Ishikawa (cell line): ENCODE results near the gene ZBTB48.

Source experiments
- CEBPB ChIP-seq: IDR thresholded peaks from 2 replicates; pipeline ENCODE4 v1.6.1; 2012
- CREB1 ChIP-seq: IDR thresholded peaks from 2 replicates; pipeline ENCODE4 v1.6.1; 2012; ENCODE audit warnings: low read depth
- EGR1 ChIP-seq: IDR thresholded peaks from 2 replicates; pipeline ENCODE4 v1.6.1; 2012
- EP300 ChIP-seq: IDR thresholded peaks from 2 replicates; pipeline ENCODE4 v1.6.1; 2012; ENCODE audit warnings: borderline replicate concordance
- FOXM1 ChIP-seq: IDR thresholded peaks from 2 replicates; pipeline ENCODE4 v1.6.1; 2012; ENCODE audit warnings: low read depth, borderline replicate concordance
- MAX ChIP-seq: IDR thresholded peaks from 2 replicates; pipeline ENCODE4 v1.6.1; 2012
- NFIC ChIP-seq: IDR thresholded peaks from 2 replicates; pipeline ENCODE4 v1.6.1; 2012
- RAD21 ChIP-seq: IDR thresholded peaks from 2 replicates; pipeline ENCODE4 v1.6.1; 2012; ENCODE audit warnings: low read depth
- TAF1 ChIP-seq: IDR thresholded peaks from 2 replicates; pipeline ENCODE4 v1.6.1; 2012; ENCODE audit warnings: low read depth, mild to moderate bottlenecking
- TCF12 ChIP-seq: IDR thresholded peaks from 2 replicates; pipeline ENCODE4 v1.6.1; 2012; ENCODE audit warnings: low read depth
- TEAD4 ChIP-seq: IDR thresholded peaks from 2 replicates; pipeline ENCODE4 v1.6.1; 2012
- YY1 ChIP-seq: IDR thresholded peaks from 2 replicates; pipeline ENCODE4 v1.6.1; 2012; ENCODE audit warnings: low read depth
- ZBTB7A ChIP-seq: IDR thresholded peaks from 2 replicates; pipeline ENCODE4 v1.6.1; 2012; ENCODE audit warnings: low read depth
- TF ChIP-seq, protein P1 (sequence below): IDR thresholded peaks from 2 replicates; pipeline ENCODE4 v1.6.1; 2012
- TF ChIP-seq, protein P2 (sequence below): IDR thresholded peaks from 2 replicates; pipeline ENCODE4 v1.6.1; 2012; ENCODE audit warnings: low read depth, mild to moderate bottlenecking

Gene ZBTB48

GRCh38 chr1:6637770-6638169 is 58.0 kb downstream of the ZBTB48 start:
- no peak for TF ChIP-seq CEBPB
- no peak for TF ChIP-seq FOXM1
- no peak for TF ChIP-seq TAF1
- TF ChIP-seq RAD21: no peak
- no peak for TF ChIP-seq EGR1
- no peak for TF ChIP-seq EP300
- no peak for TF ChIP-seq NFIC
- TF ChIP-seq YY1: no peak
- TF ChIP-seq TCF12: no peak
- TF ChIP-seq CREB1: no peak
- TF ChIP-seq, protein P1, sequence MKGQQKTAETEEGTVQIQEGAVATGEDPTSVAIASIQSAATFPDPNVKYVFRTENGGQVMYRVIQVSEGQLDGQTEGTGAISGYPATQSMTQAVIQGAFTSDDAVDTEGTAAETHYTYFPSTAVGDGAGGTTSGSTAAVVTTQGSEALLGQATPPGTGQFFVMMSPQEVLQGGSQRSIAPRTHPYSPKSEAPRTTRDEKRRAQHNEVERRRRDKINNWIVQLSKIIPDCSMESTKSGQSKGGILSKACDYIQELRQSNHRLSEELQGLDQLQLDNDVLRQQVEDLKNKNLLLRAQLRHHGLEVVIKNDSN: no peak
- TF ChIP-seq, protein P2, sequence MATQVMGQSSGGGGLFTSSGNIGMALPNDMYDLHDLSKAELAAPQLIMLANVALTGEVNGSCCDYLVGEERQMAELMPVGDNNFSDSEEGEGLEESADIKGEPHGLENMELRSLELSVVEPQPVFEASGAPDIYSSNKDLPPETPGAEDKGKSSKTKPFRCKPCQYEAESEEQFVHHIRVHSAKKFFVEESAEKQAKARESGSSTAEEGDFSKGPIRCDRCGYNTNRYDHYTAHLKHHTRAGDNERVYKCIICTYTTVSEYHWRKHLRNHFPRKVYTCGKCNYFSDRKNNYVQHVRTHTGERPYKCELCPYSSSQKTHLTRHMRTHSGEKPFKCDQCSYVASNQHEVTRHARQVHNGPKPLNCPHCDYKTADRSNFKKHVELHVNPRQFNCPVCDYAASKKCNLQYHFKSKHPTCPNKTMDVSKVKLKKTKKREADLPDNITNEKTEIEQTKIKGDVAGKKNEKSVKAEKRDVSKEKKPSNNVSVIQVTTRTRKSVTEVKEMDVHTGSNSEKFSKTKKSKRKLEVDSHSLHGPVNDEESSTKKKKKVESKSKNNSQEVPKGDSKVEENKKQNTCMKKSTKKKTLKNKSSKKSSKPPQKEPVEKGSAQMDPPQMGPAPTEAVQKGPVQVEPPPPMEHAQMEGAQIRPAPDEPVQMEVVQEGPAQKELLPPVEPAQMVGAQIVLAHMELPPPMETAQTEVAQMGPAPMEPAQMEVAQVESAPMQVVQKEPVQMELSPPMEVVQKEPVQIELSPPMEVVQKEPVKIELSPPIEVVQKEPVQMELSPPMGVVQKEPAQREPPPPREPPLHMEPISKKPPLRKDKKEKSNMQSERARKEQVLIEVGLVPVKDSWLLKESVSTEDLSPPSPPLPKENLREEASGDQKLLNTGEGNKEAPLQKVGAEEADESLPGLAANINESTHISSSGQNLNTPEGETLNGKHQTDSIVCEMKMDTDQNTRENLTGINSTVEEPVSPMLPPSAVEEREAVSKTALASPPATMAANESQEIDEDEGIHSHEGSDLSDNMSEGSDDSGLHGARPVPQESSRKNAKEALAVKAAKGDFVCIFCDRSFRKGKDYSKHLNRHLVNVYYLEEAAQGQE: no peak
- TF ChIP-seq MAX: no peak
- TF ChIP-seq TEAD4: no peak
- no peak for TF ChIP-seq ZBTB7A

- TF ChIP-seq RAD21: no peak
- TF ChIP-seq TCF12: no peak
- no peak for TF ChIP-seq EP300
- no peak for TF ChIP-seq EGR1
- TF ChIP-seq, protein P1: no peak
- no peak for TF ChIP-seq NFIC
- TF ChIP-seq, protein P2: no peak
- no peak for TF ChIP-seq MAX
- no peak for TF ChIP-seq FOXM1
- no peak for TF ChIP-seq CEBPB
- no peak for TF ChIP-seq TEAD4
- no peak for TF ChIP-seq CREB1
- TF ChIP-seq ZBTB7A: no peak
- TF ChIP-seq TAF1: no peak
- no peak for TF ChIP-seq YY1
Measured at GRCh38 chr1:6638226-6638625, 58.4 kb downstream of the ZBTB48 start.
